Measurements from ENCODE around the gene GTF3C1. TPM values are rescaled to one million over a fixed set of nuclear protein-coding genes. Genes with fewer than 3 reads are reported as not detected.

Gene GTF3C1
- total RNA-seq, 2 donors from 2014 or later, result 56.1 to 60.4 TPM

GRCh38 chr16:27492588-27492979 is 57.1 kb downstream of the GTF3C1 start:
- no peak overlapping the region for H3K27ac Mint-ChIP-seq
- H3K4me3 Mint-ChIP-seq, result no peak overlapping the region
- no peaks in the 10 kb centered on the region for H3K4me1 Mint-ChIP-seq
- peaks cover 92% of the 10 kb centered on the region for H3K36me3 Mint-ChIP-seq (ENCODE audit: low read depth)
- no peaks in the 10 kb centered on the region for H3K9me3 Mint-ChIP-seq
- no peak for ATAC-seq (replicated peaks)
- no peaks in the 10 kb centered on the region for H3K27me3 Mint-ChIP-seq

DNA sequence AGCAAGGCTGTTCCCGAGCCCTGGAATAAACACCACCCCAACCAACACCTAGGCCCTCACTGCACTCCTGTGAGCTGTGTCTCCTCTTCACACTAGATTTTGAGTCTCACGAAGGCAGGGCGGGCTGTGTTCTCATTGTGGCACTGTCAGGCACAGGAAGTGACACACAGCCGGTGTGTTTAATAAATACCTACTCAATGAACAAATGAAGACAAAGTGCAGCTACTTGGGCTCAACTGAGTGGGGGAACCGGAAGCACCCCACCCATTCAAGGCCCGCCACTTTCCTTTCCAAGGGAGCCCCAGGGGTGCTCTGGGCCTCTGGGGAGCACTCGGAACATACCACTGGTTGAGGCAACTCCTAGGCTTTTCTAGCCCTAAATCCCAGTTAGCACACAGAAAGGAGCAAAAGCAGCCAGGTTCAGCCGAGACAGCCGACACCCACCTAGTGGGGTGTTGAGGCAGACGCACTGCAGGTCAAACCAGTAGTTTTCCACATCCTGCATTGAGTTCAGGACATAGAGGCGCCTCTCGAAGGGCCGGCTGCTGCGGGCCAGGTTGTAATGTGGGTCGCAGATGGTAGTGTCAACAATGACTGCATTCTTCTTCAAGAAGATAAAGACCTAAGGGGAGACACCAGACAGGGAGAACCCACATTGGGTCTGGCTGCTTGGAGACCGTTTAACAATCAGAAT is 57.7 kb downstream of the GTF3C1 start:
- Mint-ChIP-seq H3K4me3 (no peak overlapping the region), H3K9me3 (no peaks in the 10 kb centered on the region), H3K36me3 (ENCODE audit: low read depth) (peaks cover 92% of the 10 kb centered on the region), H3K27me3 (no peaks in the 10 kb centered on the region), H3K27ac (no peak overlapping the region), H3K4me1 (no peaks in the 10 kb centered on the region)
- no peak for ATAC-seq (replicated peaks)

- Mint-ChIP-seq H3K27ac (no peak overlapping the region), H3K27me3 (no peaks in the 10 kb centered on the region), H3K4me3 (no peak overlapping the region), H3K4me1 (no peaks in the 10 kb centered on the region), H3K36me3 (ENCODE audit: low read depth) (peaks cover 96% of the 10 kb centered on the region), H3K9me3 (no peaks in the 10 kb centered on the region)
- no peak for ATAC-seq (replicated peaks)
Observed at GRCh38 chr16:27489906-27490305, 59.8 kb downstream of the GTF3C1 start.

DNA sequence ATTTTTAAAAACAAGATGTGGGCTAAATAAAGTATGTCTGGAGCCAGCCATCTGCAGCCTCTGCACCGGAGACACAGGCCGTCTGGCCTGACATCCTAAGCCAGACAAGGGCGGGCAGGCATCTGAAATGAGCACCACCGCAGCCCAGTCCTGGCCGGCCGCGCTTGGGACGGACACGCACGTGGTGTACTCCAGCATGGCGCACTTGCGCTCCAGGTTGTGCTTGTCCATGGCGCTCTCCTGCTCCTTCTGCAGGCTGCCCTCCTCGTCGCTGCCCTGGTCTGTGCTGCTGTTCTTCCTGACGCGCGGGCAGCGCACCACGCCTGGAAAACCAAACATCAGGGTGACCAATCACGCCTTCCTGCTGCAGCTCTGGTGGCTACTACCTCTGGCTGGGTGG is 60.3 kb downstream of the GTF3C1 start:
- H3K9me3 Mint-ChIP-seq, result no peaks in the 10 kb centered on the region
- H3K4me3 Mint-ChIP-seq, result no peak overlapping the region
- H3K27ac Mint-ChIP-seq, result no peak overlapping the region
- no peaks in the 10 kb centered on the region for H3K4me1 Mint-ChIP-seq
- no peak for ATAC-seq (replicated peaks)
- peaks cover 96% of the 10 kb centered on the region for H3K36me3 Mint-ChIP-seq (ENCODE audit: low read depth)
- no peaks in the 10 kb centered on the region for H3K27me3 Mint-ChIP-seq

DNA sequence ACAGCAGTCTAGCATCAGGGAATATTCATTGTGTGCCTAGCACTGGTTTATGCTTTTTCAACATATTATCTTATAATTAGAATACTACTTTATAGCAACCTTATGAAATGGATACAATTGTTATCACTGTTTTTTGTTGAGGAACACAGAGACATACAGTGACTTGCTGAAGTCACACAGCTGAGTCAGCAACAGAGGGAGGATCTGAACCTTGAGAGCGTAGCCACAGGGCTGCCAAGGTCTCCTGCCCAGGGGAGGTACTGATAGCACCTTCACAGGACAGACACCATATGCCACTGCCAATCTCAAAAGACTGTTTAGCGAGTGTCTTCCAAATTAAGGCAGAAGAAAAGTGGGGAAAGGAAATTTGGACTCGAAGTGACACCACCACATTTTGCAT is 63.0 kb downstream of the GTF3C1 start:
- Mint-ChIP-seq H3K27me3 (no peaks in the 10 kb centered on the region), H3K4me3 (no peak overlapping the region), H3K9me3 (no peaks in the 10 kb centered on the region), H3K4me1 (no peaks in the 10 kb centered on the region), H3K27ac (no peak overlapping the region), H3K36me3 (ENCODE audit: low read depth) (peaks cover 93% of the 10 kb centered on the region)
- no peak for ATAC-seq (replicated peaks)

- no peak overlapping the region for H3K4me3 Mint-ChIP-seq
- H3K27ac Mint-ChIP-seq, result no peak overlapping the region
- no peaks in the 10 kb centered on the region for H3K27me3 Mint-ChIP-seq
- ATAC-seq (replicated peaks), result no peak
- peaks cover 93% of the 10 kb centered on the region for H3K36me3 Mint-ChIP-seq (ENCODE audit: low read depth)
- peaks cover 3% of the 10 kb centered on the region for H3K4me1 Mint-ChIP-seq
- H3K9me3 Mint-ChIP-seq, result no peaks in the 10 kb centered on the region
Observed at GRCh38 chr16:27486344-27486743, 63.4 kb downstream of the GTF3C1 start.

GRCh38 chr16:27485811-27486210 is 63.9 kb downstream of the GTF3C1 start:
- H3K27me3 Mint-ChIP-seq, result no peaks in the 10 kb centered on the region
- H3K4me3 Mint-ChIP-seq, result no peak overlapping the region
- no peak for ATAC-seq (replicated peaks)
- H3K4me1 Mint-ChIP-seq, result peaks cover 3% of the 10 kb centered on the region
- H3K27ac Mint-ChIP-seq, result peak overlapping the region; percentile 32
- H3K9me3 Mint-ChIP-seq, result no peaks in the 10 kb centered on the region
- H3K36me3 Mint-ChIP-seq (ENCODE audit: low read depth), result peaks cover 93% of the 10 kb centered on the region

- H3K4me3 Mint-ChIP-seq, result no peak overlapping the region
- H3K4me1 Mint-ChIP-seq, result peaks cover 3% of the 10 kb centered on the region
- H3K36me3 Mint-ChIP-seq (ENCODE audit: low read depth), result peaks cover 96% of the 10 kb centered on the region
- H3K27me3 Mint-ChIP-seq, result no peaks in the 10 kb centered on the region
- H3K9me3 Mint-ChIP-seq, result no peaks in the 10 kb centered on the region
- peak overlapping the region; percentile 32 for H3K27ac Mint-ChIP-seq
- ATAC-seq (replicated peaks), result no peak
Observed at GRCh38 chr16:27485126-27485525, 64.6 kb downstream of the GTF3C1 start.

DNA sequence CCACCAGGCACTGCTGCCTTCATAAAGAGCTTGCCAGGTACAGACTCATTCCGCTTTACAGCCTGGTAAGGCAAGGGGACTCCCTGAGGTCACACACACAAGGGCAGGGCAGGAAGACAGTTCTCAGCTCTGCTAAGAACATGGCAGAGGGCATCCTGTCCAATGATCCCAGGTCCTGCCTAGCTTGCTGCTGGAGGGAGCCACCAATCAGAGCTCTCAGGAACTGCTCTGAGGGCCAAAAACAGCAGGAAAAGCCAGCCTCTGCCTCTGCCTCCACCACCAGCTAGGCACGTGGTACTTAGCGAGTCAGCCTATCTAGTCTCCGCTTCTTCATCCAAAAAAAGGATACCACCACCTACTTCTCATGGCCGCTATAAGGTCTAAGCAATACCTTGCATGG is 66.1 kb downstream of the GTF3C1 start:
- peaks cover 97% of the 10 kb centered on the region for H3K36me3 Mint-ChIP-seq (ENCODE audit: low read depth)
- peaks cover 3% of the 10 kb centered on the region for H3K4me1 Mint-ChIP-seq
- no peaks in the 10 kb centered on the region for H3K27me3 Mint-ChIP-seq
- no peaks in the 10 kb centered on the region for H3K9me3 Mint-ChIP-seq
- H3K27ac Mint-ChIP-seq, result peak overlapping the region; percentile 16
- no peak for ATAC-seq (replicated peaks)
- H3K4me3 Mint-ChIP-seq, result no peak overlapping the region

GRCh38 chr16:27483088-27483437 is 66.7 kb downstream of the GTF3C1 start:
- Mint-ChIP-seq H3K36me3 (ENCODE audit: low read depth) (peaks cover 97% of the 10 kb centered on the region), H3K27me3 (no peaks in the 10 kb centered on the region), H3K27ac (peak overlapping the region; percentile 16), H3K4me1 (peaks cover 3% of the 10 kb centered on the region), H3K9me3 (no peaks in the 10 kb centered on the region), H3K4me3 (no peak overlapping the region)
- ATAC-seq (replicated peaks), result no peak

GRCh38 chr16:27482397-27483087 is 67.2 kb downstream of the GTF3C1 start:
- H3K4me3 Mint-ChIP-seq, result no peak overlapping the region
- no peaks in the 10 kb centered on the region for H3K9me3 Mint-ChIP-seq
- peaks cover 97% of the 10 kb centered on the region for H3K36me3 Mint-ChIP-seq (ENCODE audit: low read depth)
- peaks cover 3% of the 10 kb centered on the region for H3K4me1 Mint-ChIP-seq
- no peak for ATAC-seq (replicated peaks)
- H3K27me3 Mint-ChIP-seq, result no peaks in the 10 kb centered on the region
- peak overlapping the region; percentile 15 for H3K27ac Mint-ChIP-seq

GRCh38 chr16:27481282-27481934 is 68.3 kb downstream of the GTF3C1 start:
- Mint-ChIP-seq H3K27ac (peak overlapping the region; percentile 55), H3K4me3 (no peak overlapping the region), H3K4me1 (peaks cover 3% of the 10 kb centered on the region), H3K36me3 (ENCODE audit: low read depth) (peaks cover 97% of the 10 kb centered on the region), H3K27me3 (no peaks in the 10 kb centered on the region), H3K9me3 (no peaks in the 10 kb centered on the region)
- no peak for ATAC-seq (replicated peaks)

GRCh38 chr16:27480761-27481160 is 69.0 kb downstream of the GTF3C1 start:
- Mint-ChIP-seq H3K4me1 (peaks cover 3% of the 10 kb centered on the region), H3K4me3 (no peak overlapping the region), H3K9me3 (no peaks in the 10 kb centered on the region), H3K36me3 (ENCODE audit: low read depth) (peaks cover 97% of the 10 kb centered on the region), H3K27ac (no peak overlapping the region), H3K27me3 (no peaks in the 10 kb centered on the region)
- no peak for ATAC-seq (replicated peaks)

DNA sequence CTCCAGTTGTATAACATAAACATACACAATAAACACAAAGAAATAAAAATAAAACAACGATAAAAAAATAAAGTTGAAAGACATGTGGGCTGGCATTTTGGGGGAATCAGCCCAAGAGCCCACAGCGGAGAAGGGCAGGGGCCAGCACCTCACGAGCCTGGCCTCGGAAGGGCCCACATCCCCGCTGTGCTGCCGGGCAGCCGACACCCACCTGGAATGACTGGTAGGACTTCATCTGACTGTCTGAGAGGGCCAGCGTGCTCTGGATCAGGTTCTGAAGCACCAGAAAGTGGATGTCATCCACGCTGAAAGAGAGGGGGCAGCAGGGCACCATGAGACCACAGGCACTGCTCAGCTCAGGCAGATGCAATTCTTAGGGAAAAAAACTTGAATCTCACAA is 73.5 kb downstream of the GTF3C1 start:
- no peak overlapping the region for H3K27ac Mint-ChIP-seq
- H3K4me1 Mint-ChIP-seq, result no peaks in the 10 kb centered on the region
- no peaks in the 10 kb centered on the region for H3K9me3 Mint-ChIP-seq

DNA sequence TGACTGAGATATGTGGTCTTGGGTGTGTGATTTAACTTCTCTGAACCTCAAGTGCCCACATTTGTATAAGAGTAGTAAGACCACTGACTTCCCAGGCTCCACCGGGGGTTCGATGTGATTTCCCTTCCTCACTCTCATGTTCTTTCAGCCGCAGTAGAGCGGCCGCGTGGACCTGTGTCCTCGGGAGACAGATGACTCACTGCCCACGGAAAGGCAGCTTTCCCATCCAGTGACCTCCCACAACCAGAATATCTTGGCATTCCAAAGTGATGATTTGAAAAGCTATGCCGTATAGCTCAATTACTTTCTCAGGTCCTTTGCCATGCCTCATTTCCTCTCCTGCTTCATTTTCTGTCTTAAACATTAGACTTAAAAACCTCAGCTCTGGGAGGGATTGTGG is 74.2 kb downstream of the GTF3C1 start:
- no peak overlapping the region for H3K4me3 Mint-ChIP-seq
- no peak overlapping the region for H3K27ac Mint-ChIP-seq
- peaks cover 98% of the 10 kb centered on the region for H3K36me3 Mint-ChIP-seq (ENCODE audit: low read depth)
- H3K27me3 Mint-ChIP-seq, result no peaks in the 10 kb centered on the region
- no peaks in the 10 kb centered on the region for H3K4me1 Mint-ChIP-seq
- H3K9me3 Mint-ChIP-seq, result no peaks in the 10 kb centered on the region
- ATAC-seq (replicated peaks), result no peak

More for the DNA sequence above, 73.5 kb downstream of the GTF3C1 start:
- no peak for ATAC-seq (replicated peaks)
- Mint-ChIP-seq H3K4me3 (no peak overlapping the region), H3K27me3 (no peaks in the 10 kb centered on the region), H3K36me3 (ENCODE audit: low read depth) (peaks cover 98% of the 10 kb centered on the region)

All from activated T-helper 17 cell treated with anti-CD3 and anti-CD28 coated beads, Interleukin-2, amount 50 U/mL, for 72 hours (primary cell).